Measurements from ENCODE around the gene GMPPB.

GMPPB gene

GRCh38 chr3:49733551-49733950 lies 9.8 kb upstream of the GMPPB start:
- DNase-seq, result no peak

GRCh38 chr3:49732597-49732996 lies 8.8 kb upstream of the GMPPB start:
- in situ Hi-C loops (cut with HindIII; ENCODE audit: low pct_ligation_motif_present, low pct_unique_long_range_greater_than_20kb, low sequenced_read_pairs), result no loop called here
- DNase-seq, result no peak

More at GRCh38 chr3:49733551-49733950, 9.8 kb upstream of the GMPPB start:
- in situ Hi-C loops (cut with HindIII; ENCODE audit: low pct_ligation_motif_present, low pct_unique_long_range_greater_than_20kb, low sequenced_read_pairs), result no loop called here

DNA sequence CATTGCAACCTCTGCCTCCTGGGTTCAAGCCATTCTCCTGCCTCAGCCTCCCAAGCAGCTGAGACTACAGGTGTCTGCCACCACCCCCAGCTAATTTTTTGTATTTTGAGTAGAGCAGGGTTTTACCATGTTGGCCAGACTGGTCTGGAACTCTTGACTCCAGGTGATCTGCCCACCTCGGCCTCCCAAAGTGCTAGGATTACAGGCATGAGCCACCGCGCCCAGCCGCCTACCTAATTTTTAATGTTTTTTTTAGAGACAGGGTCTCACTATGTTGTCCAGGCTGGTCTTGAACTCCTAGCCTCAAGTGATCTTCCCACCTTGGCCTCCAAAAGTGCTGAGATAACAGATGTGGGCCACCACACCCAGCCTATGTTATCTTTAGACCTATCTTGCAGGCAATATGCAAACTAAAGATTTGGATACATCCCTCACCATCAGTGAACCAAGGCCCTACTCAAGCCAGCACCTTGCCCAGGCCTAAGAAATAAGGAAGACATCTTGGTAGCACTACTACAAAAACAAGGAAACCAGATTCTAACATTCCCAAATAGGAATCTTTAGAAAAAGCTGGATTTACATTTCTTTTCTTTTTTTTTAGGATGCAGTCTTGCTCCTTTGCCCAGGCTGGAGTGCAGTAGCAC lies 6.3 kb upstream of the GMPPB start:
- in situ Hi-C loops (cut with HindIII; ENCODE audit: low pct_ligation_motif_present, low pct_unique_long_range_greater_than_20kb, low sequenced_read_pairs), result no loop called here
- DNase-seq, result no peak

- in situ Hi-C loops (cut with HindIII; ENCODE audit: low pct_ligation_motif_present, low pct_unique_long_range_greater_than_20kb, low sequenced_read_pairs), result no loop called here
- DNase-seq, result no peak
Measured at GRCh38 chr3:49727924-49728361, 4.2 kb upstream of the GMPPB start.

- in situ Hi-C loops (cut with HindIII; ENCODE audit: low pct_ligation_motif_present, low pct_unique_long_range_greater_than_20kb, low sequenced_read_pairs), result no loop called here
- no peak for DNase-seq
Measured at GRCh38 chr3:49727154-49727923, 3.6 kb upstream of the GMPPB start.

DNA sequence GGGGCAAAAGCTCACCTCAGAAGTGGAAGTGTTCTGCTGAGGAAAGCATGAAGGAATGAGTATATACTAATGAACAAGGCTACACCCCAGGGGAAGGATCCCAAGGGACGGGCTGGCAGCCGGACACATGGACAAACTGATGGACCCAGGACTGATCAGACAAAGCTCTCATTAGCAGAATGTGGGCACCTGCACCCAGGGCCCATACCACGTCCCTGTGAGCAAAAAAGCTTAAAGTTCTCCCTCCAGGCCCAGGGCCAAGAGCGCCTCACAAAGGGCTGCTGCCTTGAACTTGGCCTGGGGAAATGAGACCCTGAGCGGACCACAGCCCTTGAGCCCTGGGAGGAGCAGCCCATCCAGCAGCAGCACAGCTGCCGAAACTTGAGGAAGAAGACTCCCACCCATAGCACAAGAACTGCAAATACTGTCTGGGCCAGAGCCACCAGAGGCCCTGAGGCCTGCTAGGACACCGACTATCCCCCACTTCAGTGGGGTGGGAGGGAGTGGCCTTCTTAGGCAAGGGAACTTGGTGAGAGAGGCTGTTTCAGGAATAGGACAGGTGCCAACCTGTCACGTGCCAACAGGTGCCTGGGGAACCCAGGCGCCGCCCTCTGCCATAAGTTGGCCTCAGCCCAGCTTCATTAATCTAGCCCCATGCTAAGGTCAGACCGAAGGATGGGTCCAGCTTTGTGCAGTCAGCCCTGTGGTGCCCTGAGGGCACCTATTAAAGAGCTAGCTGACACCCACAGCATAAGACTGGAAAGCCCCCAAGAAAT lies 2.3 kb upstream of the GMPPB start:
- in situ Hi-C loops (cut with HindIII; ENCODE audit: low pct_ligation_motif_present, low pct_unique_long_range_greater_than_20kb, low sequenced_read_pairs), result no loop called here
- no peak for DNase-seq

GRCh38 chr3:49724586-49724985 lies 835 bp upstream of the GMPPB start:
- in situ Hi-C loops (cut with HindIII; ENCODE audit: low pct_ligation_motif_present, low pct_unique_long_range_greater_than_20kb, low sequenced_read_pairs), result no loop called here
- no peak for DNase-seq

- in situ Hi-C loops (cut with HindIII; ENCODE audit: low pct_ligation_motif_present, low pct_unique_long_range_greater_than_20kb, low sequenced_read_pairs), result no loop called here
- peak; percentile 31 for DNase-seq
Measured at GRCh38 chr3:49723296-49723627, 489 bp downstream of the GMPPB start.

- DNase-seq, result no peak
- in situ Hi-C loops (cut with HindIII; ENCODE audit: low pct_ligation_motif_present, low pct_unique_long_range_greater_than_20kb, low sequenced_read_pairs), result no loop called here
Measured at GRCh38 chr3:49722896-49723295, 855 bp downstream of the GMPPB start.

DNA sequence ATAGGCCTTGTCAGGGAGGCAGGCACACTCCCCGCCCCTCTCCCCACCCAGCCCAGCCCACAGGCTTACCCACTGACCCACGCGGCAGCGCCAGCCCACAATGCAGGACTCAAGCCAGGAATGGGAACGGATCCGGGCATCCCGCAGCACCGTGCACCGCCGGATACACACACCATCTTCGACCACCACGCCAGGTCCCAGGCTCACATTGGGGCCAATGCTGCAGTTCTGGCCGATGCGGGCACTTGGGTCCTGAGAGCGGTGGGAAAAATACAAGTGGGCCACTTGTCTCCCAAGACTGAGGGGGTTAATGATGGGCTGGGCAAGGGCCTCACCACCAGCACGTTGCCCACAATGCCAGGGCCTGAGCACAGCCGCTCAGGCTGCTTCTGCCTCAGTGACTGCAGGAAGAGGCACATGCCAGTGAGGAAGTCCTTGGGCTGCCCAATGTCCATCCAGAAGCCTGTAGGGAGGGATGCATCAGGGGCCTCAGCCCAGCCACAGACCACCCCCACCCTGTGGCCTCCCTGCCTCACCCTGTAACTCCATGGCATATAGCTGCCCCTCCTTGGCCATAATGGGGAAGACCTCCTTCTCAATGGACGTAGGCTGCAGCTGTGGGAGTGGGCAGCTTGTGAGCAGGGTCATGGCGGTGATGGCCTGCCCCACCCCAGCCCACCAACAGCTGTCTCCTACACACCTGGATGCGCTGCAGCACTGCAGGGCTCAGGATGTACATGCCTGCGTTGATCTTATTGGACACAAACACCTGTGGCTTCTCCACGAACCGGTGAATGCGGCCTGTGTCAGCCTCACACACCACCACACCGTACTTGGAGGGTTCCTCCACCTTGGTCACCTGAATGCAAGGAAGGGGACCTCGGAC lies 1.6 kb downstream of the GMPPB start:
- in situ Hi-C loops (cut with HindIII; ENCODE audit: low pct_ligation_motif_present, low pct_unique_long_range_greater_than_20kb, low sequenced_read_pairs), result no loop called here

GRCh38 chr3:49721596-49721895 lies 2.2 kb downstream of the GMPPB start:
- no peak for DNase-seq
- in situ Hi-C loops (cut with HindIII; ENCODE audit: low pct_ligation_motif_present, low pct_unique_long_range_greater_than_20kb, low sequenced_read_pairs), result no loop called here

More for the DNA sequence above, 1.6 kb downstream of the GMPPB start:
- no peak for DNase-seq

DNA sequence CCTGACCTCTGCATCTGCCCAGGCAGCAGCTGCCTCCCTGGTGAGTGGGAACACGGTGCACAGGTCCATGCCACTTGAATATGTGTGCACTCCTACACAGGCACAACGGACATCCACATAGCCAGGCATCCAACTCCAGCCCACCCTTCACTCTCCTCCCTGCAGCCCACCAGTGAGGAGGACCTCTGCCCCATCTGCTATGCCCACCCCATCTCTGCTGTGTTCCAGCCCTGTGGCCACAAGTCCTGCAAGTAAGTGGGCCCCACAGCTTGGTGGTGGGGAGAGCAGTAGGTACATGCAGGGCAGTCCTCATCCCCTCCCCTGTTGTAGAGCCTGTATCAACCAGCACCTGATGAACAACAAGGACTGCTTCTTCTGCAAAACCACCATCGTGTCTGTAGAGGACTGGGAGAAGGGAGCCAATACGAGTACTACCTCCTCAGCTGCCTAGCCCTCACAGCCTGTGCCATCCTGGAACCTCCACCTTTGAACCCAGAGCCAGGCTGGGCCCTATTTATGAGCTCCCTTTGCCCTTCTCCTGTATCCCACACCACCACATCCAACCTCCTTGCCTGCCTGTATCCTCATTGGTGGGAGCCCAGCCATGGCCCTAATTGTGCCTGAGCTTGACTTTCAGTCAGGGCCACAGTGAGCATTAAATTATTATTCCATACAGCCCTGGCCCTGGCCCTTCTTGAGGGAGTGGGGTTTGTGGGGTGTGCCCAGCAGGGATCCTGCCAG lies 2.7 kb downstream of the GMPPB start:
- DNase-seq, result no peak

GRCh38 chr3:49719214-49719884 lies 4.4 kb downstream of the GMPPB start, which contains the start of gene AMIGO3:
TSS of gene AMIGO3 (minus strand) at chr3:49719684. CDS start at chr3:49719465, 219 bp downstream.
- peak; percentile 90 for DNase-seq
- in situ Hi-C loops (cut with HindIII; ENCODE audit: low pct_ligation_motif_present, low pct_unique_long_range_greater_than_20kb, low sequenced_read_pairs), result no loop called here

More for the DNA sequence above, 2.7 kb downstream of the GMPPB start:
- in situ Hi-C loops (cut with HindIII; ENCODE audit: low pct_ligation_motif_present, low pct_unique_long_range_greater_than_20kb, low sequenced_read_pairs), result no loop called here

DNA sequence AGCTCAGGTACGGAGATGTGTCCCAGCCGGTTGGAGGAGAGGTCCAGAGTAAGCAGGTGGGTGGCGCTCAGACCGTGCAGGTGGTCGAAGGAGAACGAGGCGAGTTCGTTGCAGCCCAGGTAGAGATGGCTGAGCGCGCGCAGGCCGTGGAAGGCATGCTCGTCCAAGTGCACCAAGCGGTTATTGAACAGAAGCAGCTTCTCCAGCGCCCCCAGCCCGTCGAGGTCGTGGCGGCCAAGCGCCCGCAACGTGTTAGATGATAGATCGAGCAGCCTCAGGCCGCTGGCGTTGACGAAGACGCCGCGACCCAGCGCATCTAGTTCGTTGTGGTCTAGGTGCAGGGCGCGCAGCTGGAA lies 4.9 kb downstream of the GMPPB start:
- DNase-seq, result no peak
- in situ Hi-C loops (cut with HindIII; ENCODE audit: low pct_ligation_motif_present, low pct_unique_long_range_greater_than_20kb, low sequenced_read_pairs), result no loop called here

DNA sequence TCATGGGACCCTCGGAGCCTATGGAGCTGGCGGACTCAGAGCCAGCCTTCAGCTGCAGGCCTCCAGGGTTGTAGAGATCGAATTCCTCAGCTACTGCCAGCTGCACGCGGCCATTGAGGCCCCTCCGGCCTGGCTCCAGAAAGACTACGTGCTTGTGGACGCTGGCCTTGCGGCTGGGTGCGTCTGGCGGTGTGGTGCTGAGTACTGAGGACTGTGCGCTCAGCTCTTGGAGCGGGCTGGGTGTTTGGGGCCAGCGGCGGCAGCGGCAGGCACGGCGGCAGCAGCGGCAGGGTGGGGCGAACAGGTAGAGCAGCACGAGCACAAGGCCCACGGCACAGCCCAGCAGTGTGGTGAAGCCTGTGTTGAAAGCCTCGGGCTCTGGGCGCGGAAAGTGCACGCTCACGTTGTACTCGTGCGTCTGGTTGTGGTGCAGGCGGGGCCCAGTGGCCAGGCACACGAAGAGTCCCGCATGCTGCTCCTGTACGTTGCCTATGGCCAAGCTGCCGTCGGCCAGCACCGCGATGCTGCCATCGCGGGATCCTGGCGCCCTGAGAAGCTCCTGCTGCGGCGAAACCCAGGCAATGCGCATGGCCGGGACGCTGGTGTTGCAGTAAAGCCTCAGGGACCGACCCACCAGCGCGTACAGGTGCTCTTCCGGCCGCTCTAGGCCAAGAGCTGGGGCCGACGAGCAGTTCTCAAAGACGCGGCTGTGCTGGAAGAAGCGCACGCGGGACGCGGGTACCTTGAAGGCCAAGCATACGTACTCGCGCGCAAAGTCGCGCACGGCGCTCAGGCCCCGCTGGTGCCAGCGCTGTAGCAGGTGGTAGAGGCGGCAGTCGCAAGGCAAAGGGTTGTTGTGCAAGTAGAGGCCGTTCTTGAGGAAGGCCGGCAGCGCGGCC lies 5.5 kb downstream of the GMPPB start:
- no peak for DNase-seq
- in situ Hi-C loops (cut with HindIII; ENCODE audit: low pct_ligation_motif_present, low pct_unique_long_range_greater_than_20kb, low sequenced_read_pairs), result no loop called here

GRCh38 chr3:49717211-49717958 lies 6.4 kb downstream of the GMPPB start:
- DNase-seq, result no peak
- in situ Hi-C loops (cut with HindIII; ENCODE audit: low pct_ligation_motif_present, low pct_unique_long_range_greater_than_20kb, low sequenced_read_pairs), result no loop called here
